GM23248 (cell line): ENCODE data around the gene SDHB. TPM values are rescaled to one million over a fixed set of nuclear protein-coding genes. Genes with fewer than 3 reads are reported as not detected.

Experiments used
- DNase-seq: peaks from one replicate; pipeline ENCODE4 v3.0.0-alpha.2; 2015
- H2AFZ ChIP-seq: fragments of 200-600 bp; sonication (generic); 2 replicates; pipeline ENCODE4 v1.6.1; 2016; ENCODE audit warnings: antibody characterized with exemption
- H3F3A ChIP-seq: fragments of 200-600 bp; sonication (generic); 2 replicates; pipeline ENCODE4 v1.6.1; 2016; ENCODE audit warnings: mild to moderate bottlenecking, antibody characterized with exemption, mixed run types; ENCODE audit not compliant: insufficient read depth
- H3K27ac ChIP-seq: fragments of 200-600 bp; sonication (generic); 2 replicates; pipeline ENCODE4 v1.5.1; 2016; ENCODE audit warnings: mild to moderate bottlenecking
- H3K27me3 ChIP-seq: fragments of 200-600 bp; sonication (generic); replicated peaks from 2 replicates; pipeline ENCODE4 v1.6.1; 2016; ENCODE audit warnings: mild to moderate bottlenecking; ENCODE audit not compliant: insufficient read depth
- H3K36me3 ChIP-seq: fragments of 200-600 bp; sonication (generic); 2 replicates; pipeline ENCODE4 v1.6.1; 2016; ENCODE audit warnings: low read depth, mild to moderate bottlenecking
- H3K4me1 ChIP-seq: fragments of 200-600 bp; sonication (generic); 2 replicates; pipeline ENCODE4 v1.6.1; 2016; ENCODE audit warnings: mild to moderate bottlenecking; ENCODE audit not compliant: insufficient read depth
- H3K4me2 ChIP-seq: fragments of 200-600 bp; sonication (generic); one replicate; pipeline ENCODE4 v1.6.1; 2016; ENCODE audit warnings: mild to moderate bottlenecking; ENCODE audit not compliant: unreplicated experiment
- H3K4me3 ChIP-seq: fragments of 200-600 bp; sonication (generic); 2 replicates; pipeline ENCODE4 v1.5.1; 2016; ENCODE audit warnings: mild to moderate bottlenecking
- H3K79me2 ChIP-seq: fragments of 200-600 bp; sonication (generic); 2 replicates; pipeline ENCODE4 v1.6.1; 2016; ENCODE audit warnings: mild to moderate bottlenecking; ENCODE audit not compliant: insufficient read depth
- H3K9ac ChIP-seq: fragments of 200-600 bp; sonication (generic); 2 replicates; pipeline ENCODE4 v1.6.1; 2016; ENCODE audit warnings: mild to moderate bottlenecking
- H3K9me2 ChIP-seq: fragments of 200-600 bp; sonication (generic); 2 replicates; pipeline ENCODE4 v1.6.1; 2016; ENCODE audit warnings: mixed run types, mild to moderate bottlenecking, moderate library complexity; ENCODE audit not compliant: insufficient read depth
- H3K9me3 ChIP-seq: fragments of 200-600 bp; sonication (generic); one replicate; pipeline ENCODE4 v1.6.1; 2017; ENCODE audit warnings: low read depth
- H4K20me1 ChIP-seq: fragments of 200-600 bp; sonication (generic); 2 replicates; pipeline ENCODE4 v1.6.0; 2016; ENCODE audit not compliant: insufficient read depth
- EZH2 ChIP-seq: fragments of 200-600 bp; sonication (generic); IDR thresholded peaks from 2 replicates; pipeline ENCODE4 v1.6.1; 2018; ENCODE audit warnings: antibody characterized with exemption, mild to moderate bottlenecking; ENCODE audit not compliant: insufficient read depth, poor library complexity, severe bottlenecking
- EZH2phosphoT487 ChIP-seq: fragments of 200-600 bp; sonication (generic); IDR thresholded peaks from 2 replicates; pipeline ENCODE4 v1.6.1; 2018; ENCODE audit warnings: antibody characterized with exemption, moderate library complexity, mild to moderate bottlenecking, low read depth; ENCODE audit not compliant: insufficient read depth
- WGBS, 2 experiments: methylation state at CpG; one replicate each; pipeline ENCODE4 v1.1.6; 2015 to 2017; ENCODE audit warnings: low lambda C conversion rate in 2 of 2, low coverage in 1 of 2; ENCODE audit errors: missing lambda C conversion rate in 2 of 2; 5-methylcytosine and 5-hydroxymethylcytosine counted together
- in situ Hi-C: fragments of 300-500 bp; cut with MboI; formaldehyde crosslinking; loops from 2 replicates; pipeline ENCODE4 v1.15.0; 2020
- polyA plus RNA-seq: library from polyadenylated mRNA; unstranded; fragments of >200 nt; fragmentation: Nextera tagmentation; extraction: Ambion mirVana; gene quantifications from 2 replicates; pipeline ENCODE4 v1.2.1, GENCODE V29; 2016
- total RNA-seq: library from RNA; depleted of rRNA; stranded (reverse); fragments of >200 nt; shearing (Covaris generic); gene quantifications from 2 replicates; pipeline ENCODE4 v1.2.3, GENCODE V29; 2014

The SDHB gene
- total and polyA plus RNA-seq, 2 experiments from 2014 or later: 84.1 to 124 TPM

GRCh38 chr1:17086751-17087150, 32.9 kb upstream of the SDHB start:
- in situ Hi-C loops: no loop called here
- WGBS, 2 experiments: 63 to 68% methylated on average over 6 of the region's 6 CpGs

GRCh38 chr1:17084787-17085186, 31.0 kb upstream of the SDHB start:
- H3K9me2 ChIP-seq: no peaks in the 10 kb centered on the region
- no peak overlapping the region for H3K4me2 ChIP-seq
- TF ChIP-seq EZH2phosphoT487 (no peak), EZH2 (no peak)
- H2AFZ ChIP-seq: no peak overlapping the region
- no peaks in the 10 kb centered on the region for H3K79me2 ChIP-seq
- no peaks in the 10 kb centered on the region for H4K20me1 ChIP-seq
- no peak overlapping the region for H3K27ac ChIP-seq
- no peak for DNase-seq
- H3K36me3 ChIP-seq: no peaks in the 10 kb centered on the region
- no peak overlapping the region for H3K9ac ChIP-seq
- H3K4me3 ChIP-seq: no peak overlapping the region
- H3K27me3 ChIP-seq: peaks cover 24% of the 10 kb centered on the region
- H3F3A ChIP-seq: no peaks in the 10 kb centered on the region
- in situ Hi-C loops: no loop called here
- H3K4me1 ChIP-seq: no peaks in the 10 kb centered on the region
- 29 to 30% methylated on average over 10 of the region's 10 CpGs for WGBS, 2 experiments
- no peaks in the 10 kb centered on the region for H3K9me3 ChIP-seq

More at GRCh38 chr1:17086751-17087150, 32.9 kb upstream of the SDHB start:
- no peaks in the 10 kb centered on the region for H4K20me1 ChIP-seq
- peaks cover 24% of the 10 kb centered on the region for H3K27me3 ChIP-seq
- no peaks in the 10 kb centered on the region for H3K9me3 ChIP-seq
- no peaks in the 10 kb centered on the region for H3F3A ChIP-seq
- H2AFZ ChIP-seq: no peak overlapping the region
- no peak for TF ChIP-seq EZH2phosphoT487
- no peak for TF ChIP-seq EZH2
- H3K9me2 ChIP-seq: no peaks in the 10 kb centered on the region
- H3K4me3 ChIP-seq: no peak overlapping the region
- no peaks in the 10 kb centered on the region for H3K4me1 ChIP-seq
- no peak overlapping the region for H3K9ac ChIP-seq
- no peaks in the 10 kb centered on the region for H3K79me2 ChIP-seq
- no peak for DNase-seq
- no peak overlapping the region for H3K4me2 ChIP-seq
- H3K27ac ChIP-seq: no peak overlapping the region
- H3K36me3 ChIP-seq: no peaks in the 10 kb centered on the region

- Histone ChIP-seq H3K27ac (no peak overlapping the region), H3K36me3 (no peaks in the 10 kb centered on the region), H3K4me3 (no peak overlapping the region), H3K27me3 (peaks cover 20% of the 10 kb centered on the region), H3F3A (no peaks in the 10 kb centered on the region), H3K4me1 (no peaks in the 10 kb centered on the region), H3K9me2 (no peaks in the 10 kb centered on the region), H2AFZ (no peak overlapping the region), H4K20me1 (no peaks in the 10 kb centered on the region), H3K79me2 (no peaks in the 10 kb centered on the region), H3K9me3 (no peaks in the 10 kb centered on the region), H3K4me2 (no peak overlapping the region), H3K9ac (no peak overlapping the region)
- TF ChIP-seq EZH2phosphoT487: no peak
- TF ChIP-seq EZH2: no peak
- no peak for DNase-seq
- in situ Hi-C loops: no loop called here
- WGBS, 2 experiments: 39 to 48% methylated on average over 3 of the region's 3 CpGs
Observed at GRCh38 chr1:17082761-17083160, 28.9 kb upstream of the SDHB start.

- Histone ChIP-seq H3K9me3 (no peaks in the 10 kb centered on the region), H3K36me3 (no peaks in the 10 kb centered on the region), H3K9me2 (no peaks in the 10 kb centered on the region), H3K4me2 (no peak overlapping the region), H3K79me2 (no peaks in the 10 kb centered on the region), H3K4me1 (no peaks in the 10 kb centered on the region), H3K4me3 (no peak overlapping the region), H4K20me1 (no peaks in the 10 kb centered on the region), H3K9ac (no peak overlapping the region), H2AFZ (no peak overlapping the region), H3F3A (no peaks in the 10 kb centered on the region), H3K27me3 (peaks cover 14% of the 10 kb centered on the region), H3K27ac (no peak overlapping the region)
- in situ Hi-C loops: no loop called here
- 29 to 35% methylated on average over 2 of the region's 2 CpGs for WGBS, 2 experiments
- no peak for DNase-seq
- TF ChIP-seq EZH2 (no peak), EZH2phosphoT487 (no peak)
Observed at GRCh38 chr1:17081439-17081838, 27.6 kb upstream of the SDHB start.

- Histone ChIP-seq H3K4me3 (no peak overlapping the region), H3K79me2 (no peaks in the 10 kb centered on the region), H3K36me3 (no peaks in the 10 kb centered on the region), H2AFZ (no peak overlapping the region), H3K27ac (no peak overlapping the region), H3K27me3 (peaks cover 14% of the 10 kb centered on the region), H3K4me2 (no peak overlapping the region), H3K4me1 (no peaks in the 10 kb centered on the region), H3K9me3 (no peaks in the 10 kb centered on the region), H3K9me2 (no peaks in the 10 kb centered on the region), H3K9ac (no peak overlapping the region), H3F3A (no peaks in the 10 kb centered on the region), H4K20me1 (no peaks in the 10 kb centered on the region)
- WGBS, 2 experiments: 50 to 55% methylated on average over 4 of the region's 4 CpGs
- in situ Hi-C loops: no loop called here
- no peak for DNase-seq
- TF ChIP-seq EZH2: no peak
- TF ChIP-seq EZH2phosphoT487: no peak
Observed at GRCh38 chr1:17080880-17081279, 27.0 kb upstream of the SDHB start.
